ENCODE measurements around the gene ZNF217.

DNA sequence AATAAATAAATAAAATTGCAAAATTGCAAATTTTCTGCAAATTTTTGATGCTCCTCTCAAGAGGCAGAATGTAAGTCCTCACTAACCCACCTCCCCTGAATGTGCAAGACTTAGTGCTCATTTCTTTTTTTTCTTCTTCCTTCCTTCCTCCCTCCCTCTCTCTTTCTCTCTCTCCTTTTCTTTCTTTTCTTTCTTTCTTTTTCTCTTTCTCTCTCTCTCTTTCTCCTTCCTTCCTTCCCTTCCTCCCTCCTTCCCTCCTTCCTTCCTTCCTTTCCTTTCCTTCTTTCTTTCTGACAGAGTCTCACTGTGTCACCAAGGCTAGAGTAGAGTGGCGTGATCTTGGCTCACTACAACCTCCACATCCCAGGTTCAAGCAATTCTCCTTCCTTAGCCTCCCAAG lies 60.1 kb downstream of the ZNF217 start:
- TF ChIP-seq, protein P1, sequence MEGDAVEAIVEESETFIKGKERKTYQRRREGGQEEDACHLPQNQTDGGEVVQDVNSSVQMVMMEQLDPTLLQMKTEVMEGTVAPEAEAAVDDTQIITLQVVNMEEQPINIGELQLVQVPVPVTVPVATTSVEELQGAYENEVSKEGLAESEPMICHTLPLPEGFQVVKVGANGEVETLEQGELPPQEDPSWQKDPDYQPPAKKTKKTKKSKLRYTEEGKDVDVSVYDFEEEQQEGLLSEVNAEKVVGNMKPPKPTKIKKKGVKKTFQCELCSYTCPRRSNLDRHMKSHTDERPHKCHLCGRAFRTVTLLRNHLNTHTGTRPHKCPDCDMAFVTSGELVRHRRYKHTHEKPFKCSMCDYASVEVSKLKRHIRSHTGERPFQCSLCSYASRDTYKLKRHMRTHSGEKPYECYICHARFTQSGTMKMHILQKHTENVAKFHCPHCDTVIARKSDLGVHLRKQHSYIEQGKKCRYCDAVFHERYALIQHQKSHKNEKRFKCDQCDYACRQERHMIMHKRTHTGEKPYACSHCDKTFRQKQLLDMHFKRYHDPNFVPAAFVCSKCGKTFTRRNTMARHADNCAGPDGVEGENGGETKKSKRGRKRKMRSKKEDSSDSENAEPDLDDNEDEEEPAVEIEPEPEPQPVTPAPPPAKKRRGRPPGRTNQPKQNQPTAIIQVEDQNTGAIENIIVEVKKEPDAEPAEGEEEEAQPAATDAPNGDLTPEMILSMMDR (IDR thresholded peaks at IDR 0.05) = no peak
- TF ChIP-seq EP300 (IDR thresholded peaks at IDR 0.05) = no peak
- no peak for TF ChIP-seq POLR2A (IDR thresholded peaks at IDR 0.05)
